CD8-positive, alpha-beta memory T cell (primary cell): Measurements from ENCODE around the gene BANK1. TPM values are rescaled to one million over a fixed set of nuclear protein-coding genes. Genes with fewer than 3 reads are reported as not detected.
"Not testable (repeated sequence)": the region's sequence is repeated elsewhere in the genome, so short reads cannot be mapped to it uniquely, and the experiment has no call there.

Experiments used
- CTCF ChIA-PET: fragments of 350-600 bp; sonication (Branson Sonifier 250); formaldehyde crosslinking; loops from one replicate; lab custom pipeline; 2021; ENCODE audit warnings: antibody characterized with exemption; lab: Charles Lee
- POLR2A ChIA-PET: fragments of 350-600 bp; sonication (Branson Sonifier 250); formaldehyde crosslinking; loops from one replicate; lab custom pipeline; 2021; ENCODE audit warnings: antibody characterized with exemption; lab: Charles Lee
- DNase-seq, 5 donors: peaks; one replicate each; pipeline versions ENCODE4 v3.0.0 to v3.0.0-alpha.2; 2020 to 2022; ENCODE audit warnings: mixed read lengths in 1 of 5
- H3K27ac ChIP-seq: one replicate; pipeline ENCODE4 v1.7.0; 2013; ENCODE audit warnings: low read depth, mild to moderate bottlenecking, low read length, moderate library complexity
- H3K27me3 ChIP-seq: 2 replicates; pipeline ENCODE4 v1.7.0; 2013; ENCODE audit warnings: low read length, mild to moderate bottlenecking; ENCODE audit not compliant: insufficient read depth, poor library complexity, severe bottlenecking
- H3K36me3 ChIP-seq: 2 replicates; pipeline ENCODE4 v1.7.0; 2013; ENCODE audit warnings: mild to moderate bottlenecking, low read length, moderate library complexity; ENCODE audit not compliant: insufficient read depth
- H3K4me1 ChIP-seq: 2 replicates; pipeline ENCODE4 v1.7.0; 2013; ENCODE audit warnings: mild to moderate bottlenecking, low read length, moderate library complexity; ENCODE audit not compliant: insufficient read depth
- H3K4me3 ChIP-seq: 2 replicates; pipeline ENCODE4 v1.7.0; 2013; ENCODE audit warnings: mild to moderate bottlenecking, low read length
- H3K9me3 ChIP-seq: 2 replicates; pipeline ENCODE4 v1.7.0; 2013; ENCODE audit warnings: mild to moderate bottlenecking, low read length
- H3K27ac Mint-ChIP-seq, 8 donors: one replicate each; pipeline ENCODE4 v1.8.0; 2020 to 2021; ENCODE audit warnings: mixed read lengths in 8 of 8, mild to moderate bottlenecking in 6 of 8, inconsistent platforms in 3 of 8, moderate library complexity in 3 of 8
- H3K27me3 Mint-ChIP-seq, 2 donors: one replicate each; pipeline ENCODE4 v1.8.0; 2020 to 2021; ENCODE audit warnings: mixed read lengths in 2 of 2, mild to moderate bottlenecking in 1 of 2, moderate library complexity in 1 of 2
- H3K36me3 Mint-ChIP-seq, 3 donors: one replicate each; pipeline ENCODE4 v1.8.0; 2020 to 2021; ENCODE audit warnings: mixed read lengths in 3 of 3, inconsistent platforms in 1 of 3, mild to moderate bottlenecking in 1 of 3
- H3K4me1 Mint-ChIP-seq, 3 donors: one replicate each; pipeline ENCODE4 v1.8.0; 2020 to 2021; ENCODE audit warnings: mixed read lengths in 3 of 3, inconsistent platforms in 1 of 3, mild to moderate bottlenecking in 1 of 3
- H3K4me3 Mint-ChIP-seq, 7 donors: one replicate each; pipeline ENCODE4 v1.8.0; 2020 to 2021; ENCODE audit warnings: mixed read lengths in 7 of 7, mild to moderate bottlenecking in 6 of 7, moderate library complexity in 4 of 7, inconsistent platforms in 2 of 7
- H3K9me3 Mint-ChIP-seq, 5 donors: one replicate each; pipeline ENCODE4 v1.8.0; 2020 to 2022; ENCODE audit warnings: mixed read lengths in 5 of 5, mild to moderate bottlenecking in 3 of 5, moderate library complexity in 2 of 5, inconsistent platforms in 1 of 5
- polyA plus RNA-seq: library from polyadenylated mRNA; unstranded; fragments of 300-500 nt; fragmentation: Illumina TruSeq; gene quantifications from one replicate; pipeline ENCODE4 v1.2.3, GENCODE V29; 2021
- total RNA-seq, 2 experiments: library from RNA; stranded (reverse); gene quantifications; one replicate each; pipeline ENCODE4 v1.2.3, GENCODE V29; 2021

BANK1 gene
- total and polyA plus RNA-seq, 3 experiments from 2014 or later: 0.74 TPM; not detected in 2

- DNase-seq: no peak
- Mint-ChIP-seq H3K4me3 (no peak overlapping the region), H3K4me1 (no peaks in the 10 kb centered on the region), H3K9me3 (peaks cover 0 to 4% (median 0%) of the 10 kb centered on the region in 5 donors), H3K27ac (no peak overlapping the region), H3K27me3 (peaks cover 0 to 13% of the 10 kb centered on the region in 2 donors), H3K36me3 (no peaks in the 10 kb centered on the region)
- Histone ChIP-seq H3K9me3 (no peaks in the 10 kb centered on the region), H3K27me3 (no peaks in the 10 kb centered on the region), H3K27ac (no peak overlapping the region), H3K36me3 (no peaks in the 10 kb centered on the region), H3K4me1 (no peaks in the 10 kb centered on the region), H3K4me3 (no peak overlapping the region)
- ChIA-PET POLR2A (no interaction called here), CTCF (no interaction called here)
Observed at GRCh38 chr4:101865501-101866062, 75.1 kb downstream of the BANK1 start.

GRCh38 chr4:101870874-101871273 is 80.3 kb downstream of the BANK1 start:
- H3K9me3 ChIP-seq: no peaks in the 10 kb centered on the region
- H3K27me3 ChIP-seq: no peaks in the 10 kb centered on the region
- H3K9me3 Mint-ChIP-seq: peaks cover 0 to 4% (median 2%) of the 10 kb centered on the region in 5 donors
- no peak for DNase-seq
- CTCF ChIA-PET: no interaction called here
- no peaks in the 10 kb centered on the region for H3K36me3 Mint-ChIP-seq
- H3K4me1 ChIP-seq: no peaks in the 10 kb centered on the region
- peaks cover 3 to 19% of the 10 kb centered on the region in 2 donors for H3K27me3 Mint-ChIP-seq
- no peak overlapping the region for H3K4me3 Mint-ChIP-seq
- H3K27ac Mint-ChIP-seq: no peak overlapping the region
- POLR2A ChIA-PET: no interaction called here
- H3K4me1 Mint-ChIP-seq: no peaks in the 10 kb centered on the region
- no peak overlapping the region for H3K4me3 ChIP-seq
- H3K27ac ChIP-seq: no peak overlapping the region
- no peaks in the 10 kb centered on the region for H3K36me3 ChIP-seq

GRCh38 chr4:101871962-101872676 is 81.6 kb downstream of the BANK1 start:
- no peak overlapping the region for H3K4me3 ChIP-seq
- H3K27me3 ChIP-seq: no peaks in the 10 kb centered on the region
- no peaks in the 10 kb centered on the region for H3K9me3 ChIP-seq
- H3K4me1 ChIP-seq: no peaks in the 10 kb centered on the region
- H3K36me3 Mint-ChIP-seq: no peaks in the 10 kb centered on the region
- H3K27ac ChIP-seq: no peak overlapping the region
- H3K9me3 Mint-ChIP-seq: peaks cover 0 to 2% (median 0%) of the 10 kb centered on the region in 5 donors
- no peak for DNase-seq
- no peaks in the 10 kb centered on the region for H3K4me1 Mint-ChIP-seq
- no peaks in the 10 kb centered on the region for H3K36me3 ChIP-seq
- ChIA-PET POLR2A (no interaction called here), CTCF (no interaction called here)
- no peak overlapping the region for H3K27ac Mint-ChIP-seq
- H3K27me3 Mint-ChIP-seq: peaks cover 3 to 24% of the 10 kb centered on the region in 2 donors
- H3K4me3 Mint-ChIP-seq: no peak overlapping the region

GRCh38 chr4:101885574-101885973 is 95.0 kb downstream of the BANK1 start:
- Histone ChIP-seq H3K36me3 (no peaks in the 10 kb centered on the region), H3K27ac (no peak overlapping the region), H3K27me3 (no peaks in the 10 kb centered on the region), H3K9me3 (no peaks in the 10 kb centered on the region), H3K4me1 (no peaks in the 10 kb centered on the region), H3K4me3 (no peak overlapping the region)
- no peak for DNase-seq
- Mint-ChIP-seq H3K36me3 (no peaks in the 10 kb centered on the region), H3K9me3 (peaks cover 0 to 7% (median 0%) of the 10 kb centered on the region in 5 donors), H3K27ac (no peak overlapping the region), H3K27me3 (peaks cover 0 to 4% of the 10 kb centered on the region in 2 donors), H3K4me3 (no peak overlapping the region), H3K4me1 (no peaks in the 10 kb centered on the region)
- POLR2A ChIA-PET: no interaction called here
- CTCF ChIA-PET: no interaction called here

GRCh38 chr4:101886826-101887225 is 96.3 kb downstream of the BANK1 start:
- no peak overlapping the region for H3K4me3 Mint-ChIP-seq
- H3K9me3 Mint-ChIP-seq: peaks cover 0 to 12% (median 7%) of the 10 kb centered on the region in 5 donors
- H3K9me3 ChIP-seq: no peaks in the 10 kb centered on the region
- ChIA-PET CTCF (no interaction called here), POLR2A (no interaction called here)
- no peaks in the 10 kb centered on the region for H3K27me3 ChIP-seq
- H3K4me1 Mint-ChIP-seq: no peaks in the 10 kb centered on the region
- no peaks in the 10 kb centered on the region for H3K4me1 ChIP-seq
- no peak overlapping the region for H3K4me3 ChIP-seq
- H3K36me3 ChIP-seq: no peaks in the 10 kb centered on the region
- DNase-seq: no peak
- H3K27ac Mint-ChIP-seq: no peak overlapping the region
- H3K27me3 Mint-ChIP-seq: peaks cover 0 to 4% of the 10 kb centered on the region in 2 donors
- peaks cover 0 to 3% (median 0%) of the 10 kb centered on the region in 3 donors for H3K36me3 Mint-ChIP-seq
- no peak overlapping the region for H3K27ac ChIP-seq

GRCh38 chr4:101888472-101888871 is 97.9 kb downstream of the BANK1 start:
- POLR2A ChIA-PET: no interaction called here
- no peaks in the 10 kb centered on the region for H3K4me1 Mint-ChIP-seq
- Histone ChIP-seq H3K27ac (no peak overlapping the region), H3K36me3 (no peaks in the 10 kb centered on the region), H3K27me3 (no peaks in the 10 kb centered on the region), H3K4me3 (no peak overlapping the region), H3K4me1 (no peaks in the 10 kb centered on the region), H3K9me3 (no peaks in the 10 kb centered on the region)
- CTCF ChIA-PET: no interaction called here
- peaks cover 0 to 4% of the 10 kb centered on the region in 2 donors for H3K27me3 Mint-ChIP-seq
- no peak for DNase-seq
- peaks cover 0 to 3% (median 0%) of the 10 kb centered on the region in 3 donors for H3K36me3 Mint-ChIP-seq
- no peak overlapping the region for H3K27ac Mint-ChIP-seq
- no peak overlapping the region for H3K4me3 Mint-ChIP-seq
- H3K9me3 Mint-ChIP-seq: peaks cover 0 to 12% (median 7%) of the 10 kb centered on the region in 5 donors

GRCh38 chr4:101905527-101905926 is 115.0 kb downstream of the BANK1 start:
- H3K36me3 ChIP-seq, H3K9me3 ChIP-seq, H3K4me1 Mint-ChIP-seq, H3K27me3 ChIP-seq, H3K27ac ChIP-seq, CTCF ChIA-PET, DNase-seq, H3K36me3 Mint-ChIP-seq, H3K27ac Mint-ChIP-seq, H3K27me3 Mint-ChIP-seq, POLR2A ChIA-PET, H3K4me3 Mint-ChIP-seq, H3K4me3 ChIP-seq, H3K4me1 ChIP-seq: not testable (repeated sequence)
- H3K9me3 Mint-ChIP-seq: peaks cover 0 to 11% (median 0%) of the 10 kb centered on the region in 5 donors

GRCh38 chr4:101910786-101911373 is 120.3 kb downstream of the BANK1 start:
- no peak overlapping the region for H3K27ac Mint-ChIP-seq

More at GRCh38 chr4:101910786-101911373, 120.3 kb downstream of the BANK1 start:
- H3K4me3 Mint-ChIP-seq: no peak overlapping the region
- peaks cover 0 to 8% (median 0%) of the 10 kb centered on the region in 5 donors for H3K9me3 Mint-ChIP-seq
- no peaks in the 10 kb centered on the region for H3K36me3 Mint-ChIP-seq
- no peaks in the 10 kb centered on the region for H3K36me3 ChIP-seq
- H3K9me3 ChIP-seq: no peaks in the 10 kb centered on the region
- no peaks in the 10 kb centered on the region for H3K4me1 Mint-ChIP-seq
- H3K4me3 ChIP-seq: no peak overlapping the region
- DNase-seq: no peak
- peaks cover 0 to 4% of the 10 kb centered on the region in 2 donors for H3K27me3 Mint-ChIP-seq
- POLR2A ChIA-PET: no interaction called here
- H3K27ac ChIP-seq: no peak overlapping the region
- no peaks in the 10 kb centered on the region for H3K27me3 ChIP-seq
- H3K4me1 ChIP-seq: no peaks in the 10 kb centered on the region
- CTCF ChIA-PET: no interaction called here
